ENCODE data around the gene PSD2. TPM values are rescaled to one million over a fixed set of nuclear protein-coding genes. Genes with fewer than 3 reads are reported as not detected.
A peak's percentile ranks its signal among the peaks of the same experiment; 100 is the strongest.

PSD2 gene
- total RNA-seq, 1 experiment from 2014 or later: not detected

DNA sequence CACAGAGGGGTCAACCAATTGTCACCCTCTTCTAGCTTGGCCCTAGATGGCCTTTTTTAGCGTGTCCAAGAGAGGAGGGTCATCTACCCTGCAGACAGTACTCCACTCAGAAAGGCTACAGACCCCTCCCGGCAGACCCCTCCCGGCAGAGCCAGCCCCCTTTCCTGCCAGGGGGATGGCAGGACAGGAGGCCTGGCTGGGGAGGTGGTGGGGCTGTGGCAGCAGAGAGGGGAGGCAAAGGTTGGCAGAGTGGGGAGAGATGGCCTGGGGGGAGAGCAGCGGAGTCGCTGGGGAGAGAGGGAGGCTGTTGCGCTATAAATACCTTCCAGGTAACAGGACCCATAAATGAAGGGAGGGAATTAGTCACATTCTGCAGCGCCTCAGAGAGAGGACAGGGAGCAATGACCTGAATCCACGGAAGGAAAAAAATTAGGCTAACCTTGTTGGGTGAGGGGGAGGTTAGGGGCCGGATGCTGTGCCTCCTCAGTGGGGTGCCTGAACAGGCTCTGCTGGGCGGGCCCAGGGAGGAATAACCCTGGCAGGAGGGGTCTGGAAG lies 32.9 kb upstream of the PSD2 start:
- CTCF ChIA-PET: no interaction called here
- TF ChIP-seq, protein P1, sequence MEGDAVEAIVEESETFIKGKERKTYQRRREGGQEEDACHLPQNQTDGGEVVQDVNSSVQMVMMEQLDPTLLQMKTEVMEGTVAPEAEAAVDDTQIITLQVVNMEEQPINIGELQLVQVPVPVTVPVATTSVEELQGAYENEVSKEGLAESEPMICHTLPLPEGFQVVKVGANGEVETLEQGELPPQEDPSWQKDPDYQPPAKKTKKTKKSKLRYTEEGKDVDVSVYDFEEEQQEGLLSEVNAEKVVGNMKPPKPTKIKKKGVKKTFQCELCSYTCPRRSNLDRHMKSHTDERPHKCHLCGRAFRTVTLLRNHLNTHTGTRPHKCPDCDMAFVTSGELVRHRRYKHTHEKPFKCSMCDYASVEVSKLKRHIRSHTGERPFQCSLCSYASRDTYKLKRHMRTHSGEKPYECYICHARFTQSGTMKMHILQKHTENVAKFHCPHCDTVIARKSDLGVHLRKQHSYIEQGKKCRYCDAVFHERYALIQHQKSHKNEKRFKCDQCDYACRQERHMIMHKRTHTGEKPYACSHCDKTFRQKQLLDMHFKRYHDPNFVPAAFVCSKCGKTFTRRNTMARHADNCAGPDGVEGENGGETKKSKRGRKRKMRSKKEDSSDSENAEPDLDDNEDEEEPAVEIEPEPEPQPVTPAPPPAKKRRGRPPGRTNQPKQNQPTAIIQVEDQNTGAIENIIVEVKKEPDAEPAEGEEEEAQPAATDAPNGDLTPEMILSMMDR (IDR thresholded peaks at IDR 0.05; ENCODE audit: unreplicated experiment): no peak
- H3K9me3 Mint-ChIP-seq (ENCODE audit: low read depth, unreplicated experiment): no peaks in the 10 kb centered on the region
- BruUV-seq (replicated peaks): no TSS peak
- intact Hi-C loops (cut with micrococcal nuclease; ENCODE audit: unreplicated experiment): no loop called here
- peaks cover 9% of the 10 kb centered on the region for H3K27me3 Mint-ChIP-seq (ENCODE audit: unreplicated experiment)
- no peak overlapping the region for H3K4me3 Mint-ChIP-seq (ENCODE audit: low read depth, unreplicated experiment)
- peaks cover 9% of the 10 kb centered on the region for H3K4me1 Mint-ChIP-seq (ENCODE audit: low read depth, unreplicated experiment)
- H3K27ac Mint-ChIP-seq (ENCODE audit: unreplicated experiment): no peak overlapping the region
- H3K36me3 Mint-ChIP-seq (ENCODE audit: insufficient read depth, unreplicated experiment): peaks cover 16% of the 10 kb centered on the region
- DNase-seq: no peak

DNA sequence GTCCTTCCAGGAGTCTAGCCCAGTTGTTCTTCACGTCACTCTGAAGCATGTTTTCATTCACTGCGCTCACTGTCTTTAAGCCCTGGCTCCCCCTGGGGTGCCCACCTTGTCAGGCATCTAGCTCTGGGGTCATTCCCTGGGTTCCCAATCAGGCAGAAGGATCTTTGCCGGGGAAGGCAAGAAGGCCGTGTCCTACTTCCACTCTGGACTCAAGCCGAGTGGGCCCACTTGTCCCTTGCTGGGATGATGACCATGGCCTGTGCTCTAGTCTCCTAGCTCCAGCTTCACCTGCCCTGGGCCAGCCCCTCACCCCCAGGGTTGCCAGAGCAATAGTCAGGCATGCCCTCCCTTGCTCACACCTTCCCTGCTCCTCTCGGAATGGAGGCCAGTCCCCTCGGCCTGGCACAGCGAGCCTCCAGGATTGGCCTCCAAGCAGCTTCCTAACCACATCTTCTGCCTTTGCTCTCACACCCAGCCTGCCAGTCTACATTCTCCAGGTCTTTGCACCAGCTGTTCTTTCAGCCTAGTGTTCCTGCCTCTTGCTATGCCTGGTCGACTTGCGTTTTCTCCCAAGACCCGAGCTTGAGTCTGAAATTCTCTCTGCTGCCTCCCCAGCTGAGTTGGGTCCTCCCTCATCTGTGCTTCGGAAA lies 32.2 kb upstream of the PSD2 start:
- peaks cover 2% of the 10 kb centered on the region for H3K4me1 Mint-ChIP-seq (ENCODE audit: low read depth, unreplicated experiment)
- H3K36me3 Mint-ChIP-seq (ENCODE audit: insufficient read depth, unreplicated experiment): peaks cover 11% of the 10 kb centered on the region
- H3K27ac Mint-ChIP-seq (ENCODE audit: unreplicated experiment): no peak overlapping the region
- TF ChIP-seq, protein P1 (IDR thresholded peaks at IDR 0.05; ENCODE audit: unreplicated experiment): no peak
- H3K9me3 Mint-ChIP-seq (ENCODE audit: low read depth, unreplicated experiment): no peaks in the 10 kb centered on the region
- H3K4me3 Mint-ChIP-seq (ENCODE audit: low read depth, unreplicated experiment): no peak overlapping the region
- H3K27me3 Mint-ChIP-seq (ENCODE audit: unreplicated experiment): peaks cover 9% of the 10 kb centered on the region
- BruUV-seq (replicated peaks): no TSS peak
- CTCF ChIA-PET: interaction anchor here (0.5 to 1.3 kb wide), 3 partner anchors 54 to 128 kb away, joined by 4 to 7 read pairs (median 5); no protein-coding TSS in a partner anchor
- DNase-seq: no peak
- intact Hi-C loops (cut with micrococcal nuclease; ENCODE audit: unreplicated experiment): no loop called here

GRCh38 chr5:139763930-139764791 lies 31.4 kb upstream of the PSD2 start:
- no peak for DNase-seq
- intact Hi-C loops (cut with micrococcal nuclease; ENCODE audit: unreplicated experiment): no loop called here
- peaks cover 9% of the 10 kb centered on the region for H3K27me3 Mint-ChIP-seq (ENCODE audit: unreplicated experiment)
- CTCF ChIA-PET: interaction anchor here (0.5 to 1.8 kb wide), 4 partner anchors 16 to 129 kb away, joined by 4 to 7 read pairs (median 6); no protein-coding TSS in a partner anchor
- H3K36me3 Mint-ChIP-seq (ENCODE audit: insufficient read depth, unreplicated experiment): peaks cover 10% of the 10 kb centered on the region
- H3K4me3 Mint-ChIP-seq (ENCODE audit: low read depth, unreplicated experiment): no peak overlapping the region
- H3K9me3 Mint-ChIP-seq (ENCODE audit: low read depth, unreplicated experiment): no peaks in the 10 kb centered on the region
- no peak overlapping the region for H3K27ac Mint-ChIP-seq (ENCODE audit: unreplicated experiment)
- BruUV-seq (replicated peaks): no TSS peak
- peaks cover 6% of the 10 kb centered on the region for H3K4me1 Mint-ChIP-seq (ENCODE audit: low read depth, unreplicated experiment)
- TF ChIP-seq, protein P1 (IDR thresholded peaks at IDR 0.05; ENCODE audit: unreplicated experiment): no peak

GRCh38 chr5:139764886-139765408 lies 30.7 kb upstream of the PSD2 start:
- BruUV-seq (replicated peaks): no TSS peak
- DNase-seq: no peak
- TF ChIP-seq, protein P1 (IDR thresholded peaks at IDR 0.05; ENCODE audit: unreplicated experiment): no peak
- CTCF ChIA-PET: interaction anchor here (0.6 to 3.8 kb wide), 18 partner anchors 10 to 345 kb away, joined by 3 to 87 read pairs (median 4); partner anchors contain the start of gene CXXC5
- peaks cover 10% of the 10 kb centered on the region for H3K36me3 Mint-ChIP-seq (ENCODE audit: insufficient read depth, unreplicated experiment)
- peaks cover 12% of the 10 kb centered on the region for H3K4me1 Mint-ChIP-seq (ENCODE audit: low read depth, unreplicated experiment)
- H3K27me3 Mint-ChIP-seq (ENCODE audit: unreplicated experiment): peaks cover 9% of the 10 kb centered on the region
- peak overlapping the region; percentile 57 for H3K4me3 Mint-ChIP-seq (ENCODE audit: low read depth, unreplicated experiment)
- no peak overlapping the region for H3K27ac Mint-ChIP-seq (ENCODE audit: unreplicated experiment)
- intact Hi-C loops (cut with micrococcal nuclease; ENCODE audit: unreplicated experiment): loop anchor here (1.0 to 5.0 kb wide), 3 partner anchors 68 to 132 kb away; no protein-coding TSS in a partner anchor
- no peaks in the 10 kb centered on the region for H3K9me3 Mint-ChIP-seq (ENCODE audit: low read depth, unreplicated experiment)

Measured in Calu3 (cell line).